PC-9 (cell line): ENCODE measurements around the gene DUSP7.

Experiments used
- CTCF ChIP-seq: fragments of 200-600 bp; sonication (generic); conservative IDR thresholded peaks from 2 replicates; pipeline ENCODE4 v1.6.1; 2017; ENCODE audit warnings: mixed run types, antibody characterized with exemption, mild to moderate bottlenecking, moderate library complexity
- EZH2 ChIP-seq: fragments of 200-600 bp; sonication (generic); IDR thresholded peaks from 2 replicates; pipeline ENCODE4 v1.8.0; 2017; ENCODE audit warnings: antibody characterized with exemption, low read depth

- no peak for TF ChIP-seq CTCF
- no peak for TF ChIP-seq EZH2
These were observed 33.9 kb downstream of the DUSP7 start for GRCh38 chr3:52022323-52023100.
